ENCODE data around the gene KRTAP12-3. TPM values are rescaled to one million over a fixed set of nuclear protein-coding genes. Genes with fewer than 3 reads are reported as not detected.

Gene KRTAP12-3
- total RNA-seq, result not detected in 2 replicates

GRCh38 chr21:44657635-44658540, at the start of gene KRTAP12-3:
KRTAP12-3 (plus strand) TSS chr21:44657932; CDS start chr21:44657980, 48 bp downstream.

GRCh38 chr21:44612029-44612486, 45.7 kb upstream of the KRTAP12-3 start, which contains the start of gene KRTAP10-8:
KRTAP10-8 (plus strand) TSS chr21:44612079; CDS start chr21:44612101, 22 bp downstream.

GRCh38 chr21:44626673-44627143, 31.0 kb upstream of the KRTAP12-3 start, which contains the start of gene KRTAP10-9:
KRTAP10-9 (plus strand) TSS chr21:44627093; CDS start chr21:44627172, 79 bp downstream.

GRCh38 chr21:44637018-44637850, 20.5 kb upstream of the KRTAP12-3 start, which contains the start of gene KRTAP10-10:
KRTAP10-10 (plus strand) TSS chr21:44637356; CDS start chr21:44637418, 62 bp downstream.

GRCh38 chr21:44646366-44647221, 11.1 kb upstream of the KRTAP12-3 start, which contains the start of gene KRTAP10-11:
KRTAP10-11 (plus strand) TSS chr21:44646414; CDS start chr21:44646459, 45 bp downstream.

GRCh38 chr21:44654576-44655175, 3.1 kb upstream of the KRTAP12-3 start, which contains the start of gene KRTAP12-4:
KRTAP12-4 (minus strand) TSS chr21:44654659; CDS start chr21:44654614, 45 bp downstream.

GRCh38 chr21:44666401-44667320, 8.9 kb downstream of the KRTAP12-3 start, which contains the start of gene KRTAP12-2:
KRTAP12-2 (minus strand) TSS chr21:44666927; CDS start chr21:44666886, 41 bp downstream.

GRCh38 chr21:44681861-44682579, 24.3 kb downstream of the KRTAP12-3 start, which contains the start of gene KRTAP12-1:
KRTAP12-1 (minus strand) TSS chr21:44682163; CDS start chr21:44682123, 40 bp downstream.

GRCh38 chr21:44697172-44697810, 39.6 kb downstream of the KRTAP12-3 start, which contains the start of gene KRTAP10-12:
KRTAP10-12 (plus strand) TSS chr21:44697172; CDS start chr21:44697202, 30 bp downstream.

Other genes starting within 250 kb of the KRTAP12-3 start
- gene LRRC3, start 202.4 kb upstream of the KRTAP12-3 start, total RNA-seq, result 0.97 and 2.0 TPM in 2 replicates
- gene KRTAP10-1, start 117.7 kb upstream of the KRTAP12-3 start, total RNA-seq, result not detected in 2 replicates
- gene KRTAP10-2, start 106.4 kb upstream of the KRTAP12-3 start, total RNA-seq, result not detected in 2 replicates
- gene KRTAP10-3, start 99.1 kb upstream of the KRTAP12-3 start, total RNA-seq, result not detected in 2 replicates
- not detected in 2 replicates for gene KRTAP10-4, start 84.2 kb upstream of the KRTAP12-3 start, total RNA-seq
- not detected in 2 replicates for gene KRTAP10-5, start 77.3 kb upstream of the KRTAP12-3 start, total RNA-seq
- gene KRTAP10-6, start 65.4 kb upstream of the KRTAP12-3 start, total RNA-seq, result not detected in 2 replicates
- not detected in 2 replicates for gene KRTAP10-7, start 57.3 kb upstream of the KRTAP12-3 start, total RNA-seq
- gene KRTAP10-8, start 45.9 kb upstream of the KRTAP12-3 start, total RNA-seq, result not detected in 2 replicates
- not detected in 2 replicates for gene KRTAP10-9, start 30.8 kb upstream of the KRTAP12-3 start, total RNA-seq
- gene KRTAP10-10, start 20.6 kb upstream of the KRTAP12-3 start, total RNA-seq, result not detected in 2 replicates
- gene KRTAP10-11, start 11.5 kb upstream of the KRTAP12-3 start, total RNA-seq, result not detected in 2 replicates
- gene KRTAP12-4, start 3.3 kb upstream of the KRTAP12-3 start, total RNA-seq, result not detected in 2 replicates
- gene KRTAP12-2, start 9.0 kb downstream of the KRTAP12-3 start, total RNA-seq, result not detected in 2 replicates
- not detected in 2 replicates for gene KRTAP12-1, start 24.2 kb downstream of the KRTAP12-3 start, total RNA-seq
- gene KRTAP10-12, start 39.2 kb downstream of the KRTAP12-3 start, total RNA-seq, result not detected in 2 replicates
- 0.19 TPM in 1 of 2 replicates, not detected in the other for gene TSPEAR, start 53.6 kb downstream of the KRTAP12-3 start, total RNA-seq
- 61.2 and 109 TPM in 2 replicates for gene UBE2G2, start 143.9 kb downstream of the KRTAP12-3 start, total RNA-seq
- 77.9 and 93.5 TPM in 2 replicates for gene SUMO3, start 160.1 kb downstream of the KRTAP12-3 start, total RNA-seq
- gene PTTG1IP, start 215.8 kb downstream of the KRTAP12-3 start, total RNA-seq, result 258 and 494 TPM in 2 replicates